ENCODE measurements around the gene DKK1. TPM values are rescaled to one million over a fixed set of nuclear protein-coding genes. Genes with fewer than 3 reads are reported as not detected.

DKK1 gene, protein sequence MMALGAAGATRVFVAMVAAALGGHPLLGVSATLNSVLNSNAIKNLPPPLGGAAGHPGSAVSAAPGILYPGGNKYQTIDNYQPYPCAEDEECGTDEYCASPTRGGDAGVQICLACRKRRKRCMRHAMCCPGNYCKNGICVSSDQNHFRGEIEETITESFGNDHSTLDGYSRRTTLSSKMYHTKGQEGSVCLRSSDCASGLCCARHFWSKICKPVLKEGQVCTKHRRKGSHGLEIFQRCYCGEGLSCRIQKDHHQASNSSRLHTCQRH
- not detected for total RNA-seq
- long read RNA-seq, result 0 reads

DNA sequence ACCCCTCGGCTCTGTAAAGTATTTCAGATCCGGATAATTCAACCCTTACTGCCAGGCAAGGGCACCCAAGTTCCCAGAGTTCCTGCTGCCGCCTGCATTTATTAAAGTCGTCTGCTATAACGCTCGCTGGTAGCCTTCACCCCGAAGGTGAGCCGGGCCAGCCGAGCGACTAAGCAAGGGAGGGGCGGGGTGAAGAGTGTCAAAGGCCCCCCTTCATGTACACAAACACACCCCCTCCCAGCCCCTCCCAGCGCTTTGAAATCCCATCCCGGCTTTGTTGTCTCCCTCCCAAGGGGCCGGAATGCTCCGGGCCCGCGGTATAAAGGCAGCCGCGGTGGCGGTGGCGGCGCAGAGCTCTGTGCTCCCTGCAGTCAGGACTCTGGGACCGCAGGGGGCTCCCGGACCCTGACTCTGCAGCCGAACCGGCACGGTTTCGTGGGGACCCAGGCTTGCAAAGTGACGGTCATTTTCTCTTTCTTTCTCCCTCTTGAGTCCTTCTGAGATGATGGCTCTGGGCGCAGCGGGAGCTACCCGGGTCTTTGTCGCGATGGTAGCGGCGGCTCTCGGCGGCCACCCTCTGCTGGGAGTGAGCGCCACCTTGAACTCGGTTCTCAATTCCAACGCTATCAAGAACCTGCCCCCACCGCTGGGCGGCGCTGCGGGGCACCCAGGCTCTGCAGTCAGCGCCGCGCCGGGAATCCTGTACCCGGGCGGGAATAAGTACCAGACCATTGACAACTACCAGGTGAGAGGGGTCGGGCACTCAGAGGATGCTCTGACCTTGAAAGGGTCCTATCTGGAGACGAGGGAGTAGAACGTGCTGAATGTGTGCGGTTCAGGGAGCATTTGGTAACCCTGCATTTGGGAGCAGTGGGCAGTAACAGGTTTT lies at the start of gene DKK1:
Gene DKK1 (plus strand): TSS at position 349 of the 889 bp plus-strand sequence. CDS start 154 bp downstream, at position 503.
- DNase-seq, result peak; percentile 42
- peak; percentile 67 to 77 for ATAC-seq
- intact Hi-C loops (cut with DNase I), result loop anchor here in 1 of 2 donors (2.0 to 10.0 kb wide), 2 partner anchors 331 to 467 kb away; no protein-coding TSS in a partner anchor

DNA sequence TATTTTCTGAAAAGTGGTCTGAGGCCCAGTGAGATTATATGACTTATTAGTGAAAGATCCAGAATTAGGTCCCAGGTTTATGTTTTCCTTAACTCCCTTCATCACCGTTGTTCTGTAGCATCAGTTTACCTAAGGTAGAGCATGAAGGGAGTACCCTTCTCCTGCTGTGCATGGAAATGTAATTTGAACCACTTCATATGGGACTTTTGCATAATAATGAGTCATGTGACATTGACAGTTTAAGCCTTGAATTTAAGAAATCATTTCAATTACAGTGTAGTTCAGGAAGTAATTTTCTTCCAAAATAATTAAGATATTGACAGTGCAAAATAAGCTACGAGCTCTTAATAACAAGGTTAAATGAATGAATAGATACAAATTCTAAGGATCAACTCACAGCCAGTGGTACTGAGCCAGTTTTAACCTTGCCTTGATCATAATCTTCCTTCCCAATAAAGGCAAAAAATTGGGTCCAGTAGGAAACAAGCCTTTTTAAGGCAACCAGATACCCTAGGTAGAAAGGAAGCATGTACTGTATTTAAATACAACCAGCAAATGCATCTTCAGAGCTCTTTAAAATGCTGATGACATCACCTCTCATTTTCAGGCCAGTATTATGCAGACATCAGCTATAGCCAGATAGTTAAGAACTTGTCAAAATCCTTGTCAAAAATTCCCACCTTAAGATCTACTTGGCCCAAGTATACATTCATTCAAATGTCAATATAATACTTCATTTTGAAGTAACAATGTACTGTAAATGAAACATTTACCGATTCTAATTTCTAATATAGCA lies 48.8 kb upstream of the DKK1 start:
- ATAC-seq (no peak), DNase-seq (no peak)
- intact Hi-C loops (cut with DNase I), result no loop called here

GRCh38 chr10:52266858-52267257 lies 47.2 kb upstream of the DKK1 start:
- DNase-seq (no peak), ATAC-seq (no peak)
- intact Hi-C loops (cut with DNase I), result no loop called here

DNA sequence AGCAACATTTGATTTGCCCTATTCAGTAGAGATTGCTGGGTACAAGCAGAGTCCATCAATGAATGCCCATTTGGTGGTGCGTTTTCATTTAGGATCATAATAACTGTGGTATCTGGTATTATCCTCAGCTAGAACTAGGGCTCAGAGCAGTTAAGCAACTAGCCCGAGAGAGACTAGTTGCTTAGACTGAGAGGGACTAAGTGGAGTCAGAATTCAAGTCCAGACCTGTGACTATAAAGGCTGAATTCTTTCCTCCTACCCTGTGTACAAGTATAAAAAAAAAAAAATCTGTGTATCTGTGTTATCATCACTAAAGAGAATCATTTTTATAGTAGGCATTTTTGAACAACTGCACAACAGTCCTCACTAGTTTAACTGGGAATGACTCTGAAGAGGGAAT lies 45.3 kb upstream of the DKK1 start:
- DNase-seq, result no peak
- no peak for ATAC-seq
- intact Hi-C loops (cut with DNase I), result no loop called here

- intact Hi-C loops (cut with DNase I), result no loop called here
- DNase-seq, result no peak
- ATAC-seq, result no peak
Observed at GRCh38 chr10:52269233-52269632, 44.8 kb upstream of the DKK1 start.

DNA sequence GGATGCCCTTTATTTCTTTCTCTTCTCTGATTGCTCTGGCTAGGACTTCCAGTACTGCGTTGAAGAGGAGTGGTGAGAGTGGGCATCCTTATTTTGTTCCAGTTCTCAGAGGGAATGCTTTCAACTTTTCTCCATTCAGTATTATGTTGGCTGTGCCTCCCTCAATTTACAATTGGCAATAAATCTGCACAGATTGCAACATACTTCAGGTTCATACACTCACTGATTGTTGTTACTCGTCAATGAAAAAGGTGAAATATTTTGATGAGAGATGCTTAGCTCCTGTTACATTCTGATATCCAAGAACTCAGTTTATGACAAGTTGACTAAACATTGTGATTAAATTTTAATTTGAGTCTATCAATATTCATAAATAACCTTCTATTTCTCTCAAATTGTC lies 37.9 kb upstream of the DKK1 start:
- DNase-seq (no peak), ATAC-seq (no peak)
- intact Hi-C loops (cut with DNase I), result no loop called here

DNA sequence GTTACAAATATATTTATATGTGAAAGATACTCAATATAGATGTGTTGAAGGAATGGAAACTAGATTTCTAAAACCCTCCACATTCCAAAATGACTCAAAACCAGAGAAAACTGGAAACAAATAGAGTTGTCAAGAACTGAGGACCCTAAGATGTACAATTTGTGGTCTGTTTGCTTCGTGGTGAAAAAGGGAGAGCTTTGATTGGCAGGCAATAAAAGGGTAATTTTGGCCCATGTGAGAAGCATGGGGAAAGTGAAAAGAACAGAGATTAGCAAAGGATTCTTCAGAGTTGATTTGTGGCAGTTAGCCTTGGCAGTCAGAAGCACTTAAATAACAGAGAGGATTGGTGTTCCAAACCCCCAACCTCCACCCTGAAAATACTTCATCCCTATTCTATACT lies 37.1 kb upstream of the DKK1 start:
- intact Hi-C loops (cut with DNase I), result no loop called here
- no peak for ATAC-seq
- no peak for DNase-seq

DNA sequence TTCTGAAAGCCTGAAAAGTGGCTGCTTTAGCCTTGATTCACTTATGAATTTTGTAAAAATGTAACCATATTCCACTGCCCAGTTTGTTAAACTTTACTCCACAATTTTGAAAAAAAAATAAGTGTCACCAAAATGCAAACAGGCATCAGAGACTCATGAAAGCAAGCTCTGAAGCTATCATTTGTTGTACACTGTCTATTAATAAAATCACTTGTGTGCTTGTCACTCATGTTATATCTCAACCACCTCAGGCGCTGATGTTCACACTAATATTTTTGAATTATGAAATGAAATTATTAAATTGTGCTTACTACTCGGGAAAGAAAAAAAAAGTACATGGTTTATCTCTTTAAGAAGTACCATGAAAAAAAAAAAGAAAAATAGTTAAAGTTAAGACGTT lies 34.5 kb upstream of the DKK1 start:
- no peak for DNase-seq
- no peak for ATAC-seq
- intact Hi-C loops (cut with DNase I), result no loop called here

DNA sequence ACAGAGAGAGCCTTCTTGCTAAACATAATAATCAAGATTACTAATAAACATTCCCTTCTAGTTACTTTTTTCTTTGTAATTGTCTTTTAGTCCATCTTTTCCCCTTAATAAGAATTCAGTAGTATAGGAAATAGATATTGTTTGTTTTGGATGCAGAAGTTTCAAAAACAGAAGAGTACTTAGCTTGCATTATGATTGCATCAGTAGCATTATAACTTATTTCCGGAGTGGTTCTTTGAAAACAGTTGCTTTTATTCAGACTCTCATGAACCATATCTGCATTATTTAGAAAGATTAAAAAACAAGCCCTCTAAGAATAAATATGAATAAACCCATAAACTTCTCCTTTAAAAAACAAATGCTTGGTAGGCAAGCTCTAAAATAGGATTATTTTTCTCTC lies 34.0 kb upstream of the DKK1 start:
- intact Hi-C loops (cut with DNase I), result no loop called here
- DNase-seq, result no peak
- no peak for ATAC-seq

DNA sequence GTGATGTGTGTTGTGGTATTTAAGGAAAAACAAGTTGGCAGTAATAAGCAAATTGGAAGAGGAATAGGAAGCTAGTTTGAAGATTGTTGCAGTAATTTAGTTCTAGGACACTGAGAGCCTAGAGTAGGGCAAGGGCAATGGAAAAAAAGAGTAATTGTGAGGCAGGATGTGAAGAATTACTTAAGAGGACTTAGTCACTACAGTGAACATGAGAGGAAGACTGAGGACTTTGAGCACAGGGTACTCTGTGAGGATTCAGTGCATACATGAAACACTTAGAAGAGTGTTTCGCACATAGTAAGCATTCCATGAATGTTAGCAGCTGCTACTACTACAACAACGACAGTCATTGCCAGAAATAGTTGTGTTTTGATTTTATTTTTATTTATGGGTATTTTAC lies 30.9 kb upstream of the DKK1 start:
- ATAC-seq, result no peak

DNA sequence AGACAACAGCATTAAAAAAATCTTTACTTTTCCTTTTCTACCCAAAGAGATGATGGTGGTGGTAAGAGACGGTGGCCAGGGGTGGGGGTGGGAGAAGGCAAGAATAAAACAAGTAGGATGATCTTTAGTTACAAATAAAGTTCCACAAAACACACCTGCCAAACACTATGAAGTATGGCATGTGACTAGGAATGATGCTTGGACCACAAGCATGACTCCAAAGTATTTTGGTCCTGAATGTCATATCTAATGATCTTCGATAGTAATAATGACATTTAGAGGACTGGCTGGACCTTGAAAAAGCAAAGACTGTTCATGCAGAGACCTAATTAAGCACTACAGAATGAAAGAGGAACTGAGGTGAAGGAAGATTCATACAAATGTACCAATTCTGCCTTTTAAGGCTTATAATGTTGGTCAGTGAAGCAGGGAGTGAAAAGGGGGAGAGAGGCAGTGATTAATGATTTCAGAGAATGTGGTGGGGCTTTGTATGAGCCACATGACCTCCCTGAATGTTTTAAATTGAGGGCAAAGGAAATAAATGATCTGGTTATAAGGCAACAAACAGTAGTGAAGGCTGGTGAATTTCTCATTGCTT lies 29.6 kb upstream of the DKK1 start:
- intact Hi-C loops (cut with DNase I), result no loop called here
- DNase-seq, result no peak
- ATAC-seq, result no peak

More for the DNA sequence above, 30.9 kb upstream of the DKK1 start:
- DNase-seq, result no peak
- intact Hi-C loops (cut with DNase I), result no loop called here

DNA sequence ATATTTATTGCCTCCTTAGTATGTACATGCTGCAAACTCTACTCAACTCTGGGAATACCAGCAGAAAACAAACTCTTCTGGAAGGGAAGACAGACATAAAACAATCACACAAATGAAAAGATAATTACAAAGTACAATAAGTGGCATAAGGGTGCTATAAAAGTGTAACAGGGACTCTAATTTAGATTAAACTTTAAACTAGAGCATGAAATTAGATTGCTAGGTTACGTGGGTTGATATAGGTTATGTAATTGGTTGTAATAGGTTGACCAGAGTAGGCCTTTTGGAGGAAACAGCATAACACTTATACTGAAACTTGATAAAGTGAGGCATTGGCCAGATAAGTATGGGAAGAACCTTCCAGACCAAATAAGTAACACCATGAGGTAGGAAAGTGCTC lies 26.2 kb upstream of the DKK1 start:
- DNase-seq, result no peak
- intact Hi-C loops (cut with DNase I), result no loop called here
- ATAC-seq, result no peak

- intact Hi-C loops (cut with DNase I), result no loop called here
- no peak for ATAC-seq
- DNase-seq, result no peak
Observed at GRCh38 chr10:52297747-52298146, 16.3 kb upstream of the DKK1 start.

DNA sequence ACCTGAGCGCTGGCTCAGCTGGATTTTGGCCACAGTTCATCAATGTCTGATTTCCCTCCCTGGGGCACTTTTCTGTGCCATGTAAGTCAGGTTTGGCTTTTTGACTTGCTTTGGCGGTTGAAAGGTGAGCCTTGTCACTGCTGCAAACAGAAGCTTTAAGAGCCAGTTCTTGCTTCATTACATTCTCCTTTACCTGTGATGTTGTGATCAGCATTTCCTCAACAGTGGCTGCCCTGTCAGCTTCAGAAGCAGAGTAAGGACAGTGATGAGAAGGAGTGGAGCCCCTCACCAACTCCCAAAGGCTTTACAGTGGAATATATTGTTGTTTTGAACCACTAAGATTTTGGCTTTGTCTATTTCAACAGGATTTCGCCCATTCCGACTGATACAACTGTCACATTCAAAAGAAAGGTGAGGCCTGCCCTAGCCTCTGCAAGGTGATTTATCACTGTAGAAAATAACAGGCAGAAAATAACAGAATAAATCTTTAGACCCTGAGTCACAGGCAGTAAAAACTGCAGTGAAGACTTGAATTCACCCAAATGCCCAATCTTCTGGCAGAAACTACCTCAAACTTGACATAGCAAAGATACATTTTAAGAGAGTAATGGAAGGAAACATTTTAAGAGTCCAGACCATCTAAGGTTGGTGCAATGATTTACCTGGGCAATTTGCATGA lies 13.3 kb upstream of the DKK1 start:
- ATAC-seq, result no peak
- intact Hi-C loops (cut with DNase I), result loop anchor here in 1 of 2 donors (10.0 kb wide), 1 partner anchor 184 kb away; no protein-coding TSS in a partner anchor
- DNase-seq, result no peak

GRCh38 chr10:52308251-52309031 lies 5.6 kb upstream of the DKK1 start:
- DNase-seq, result peak; percentile 55
- intact Hi-C loops (cut with DNase I), result loop anchor here in 1 of 2 donors (10.0 kb wide), 1 partner anchor 176 kb away; no protein-coding TSS in a partner anchor
- peak; percentile 83 to 94 for ATAC-seq

DNA sequence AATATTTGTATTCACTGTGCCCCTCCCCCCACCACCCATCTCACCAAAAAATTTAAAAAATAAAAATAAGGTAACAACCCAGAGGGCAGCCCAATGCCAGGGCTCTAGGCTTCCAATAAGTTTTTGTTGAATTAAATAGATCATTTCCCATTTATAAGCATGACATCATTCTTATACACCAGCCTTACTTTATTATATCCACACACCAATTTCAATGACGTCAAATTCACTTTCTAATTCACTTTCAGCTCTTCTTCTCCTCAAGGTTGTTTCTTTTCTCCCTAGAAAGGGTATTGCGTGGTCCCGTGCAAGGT lies 1.2 kb upstream of the DKK1 start:
- DNase-seq (no peak), ATAC-seq (no peak)
- intact Hi-C loops (cut with DNase I), result loop anchor here in 1 of 2 donors (10.0 kb wide), 1 partner anchor 332 kb away; no protein-coding TSS in a partner anchor

GRCh38 chr10:52313256-52313932 lies 687 bp upstream of the DKK1 start:
- ATAC-seq (peak in 1 of 2 donors; percentile 16), DNase-seq (no peak)
- intact Hi-C loops (cut with DNase I), result loop anchor here in 1 of 2 donors (10.0 kb wide), 1 partner anchor 331 kb away; no protein-coding TSS in a partner anchor

Measured in left cardiac atrium (tissue), 4 donors.